ENCODE results near the gene RAB10. TPM values are rescaled to one million over a fixed set of nuclear protein-coding genes. Genes with fewer than 3 reads are reported as not detected.

Gene RAB10
- total RNA-seq, 1 experiment from 2014 or later = 130 TPM

DNA sequence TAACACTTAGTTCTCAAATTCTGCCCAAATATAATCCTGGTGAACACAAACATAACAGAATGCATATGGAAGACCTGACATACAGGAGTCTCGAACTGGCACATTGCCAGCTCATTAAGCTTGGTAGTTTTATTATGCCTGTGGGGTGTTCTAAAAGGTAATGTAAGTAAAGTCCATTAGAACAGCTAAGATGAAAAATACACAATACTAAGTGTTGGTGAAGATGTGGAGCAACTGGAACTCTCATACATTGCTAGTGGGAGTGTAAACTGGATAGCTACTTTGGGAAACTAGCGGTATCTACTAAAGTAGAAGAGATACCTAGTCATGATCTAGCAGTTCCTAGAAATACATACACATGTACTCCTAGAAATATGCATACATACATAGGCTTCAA, 24.3 kb upstream of the RAB10 start:
- Histone ChIP-seq H4K5ac (ENCODE audit: insufficient read length, low read depth, low read length) (no peak overlapping the region), H2BK20ac (ENCODE audit: low read depth, low read length, poor library complexity, severe bottlenecking) (no peak overlapping the region), H4K20me1 (ENCODE audit: control insufficient read depth, insufficient read depth, insufficient read length) (no peaks in the 10 kb centered on the region), H3K14ac (ENCODE audit: insufficient read depth, low read length) (no peak overlapping the region), H2AK5ac (ENCODE audit: insufficient read length, low read length) (no peak overlapping the region), H3T11ph (ENCODE audit: low read length) (no peak overlapping the region), H3K79me2 (ENCODE audit: insufficient read depth, low read length) (no peaks in the 10 kb centered on the region), H2BK12ac (ENCODE audit: insufficient read length, low read depth, low read length) (no peak overlapping the region), H2BK120ac (ENCODE audit: low read depth, low read length, poor library complexity, severe bottlenecking) (no peak overlapping the region), H2BK15ac (ENCODE audit: low read depth, low read length) (no peak overlapping the region), H3K56ac (ENCODE audit: insufficient read length, low read depth, low read length) (no peak overlapping the region), H3K27me3 (ENCODE audit: insufficient read depth, low read length) (no peaks in the 10 kb centered on the region), H3K23me2 (ENCODE audit: insufficient read length, low read depth, low read length, poor library complexity, severe bottlenecking) (no peaks in the 10 kb centered on the region), H3K4me2 (ENCODE audit: insufficient read depth, insufficient read length, low read length) (no peak overlapping the region), H3K9ac (ENCODE audit: extremely low read depth, insufficient read length, low read length) (no peak overlapping the region), H3K27ac (ENCODE audit: insufficient read length, low read depth, low read length) (no peak overlapping the region), H4K91ac (ENCODE audit: insufficient read length, low read depth, low read length) (no peak overlapping the region), H3K23ac (ENCODE audit: insufficient read length, low read depth, low read length) (no peak overlapping the region), H2BK5ac (ENCODE audit: insufficient read length, low read length) (no peak overlapping the region), H3K18ac (ENCODE audit: insufficient read length, low read depth, low read length) (no peak overlapping the region), H3K4me1 (ENCODE audit: insufficient read depth, low read length) (0 out of 2 replicates have a peak, but pooled peaks cover 2% of the 10 kb centered on the region), H2AFZ (ENCODE audit: low read length) (no peak overlapping the region), H3K79me1 (ENCODE audit: insufficient read depth, low read depth, low read length, poor library complexity, severe bottlenecking) (no peaks in the 10 kb centered on the region), H4K8ac (replicated peaks; ENCODE audit: insufficient read length, low read depth, low read length) (no peak overlapping the region), H3K9me3 (ENCODE audit: control insufficient read depth, low read depth, low read length) (no peaks in the 10 kb centered on the region), H3K4ac (ENCODE audit: low read depth, low read length) (no peak overlapping the region)
- H3K4me1 Mint-ChIP-seq = peaks cover 18 to 24% of the 10 kb centered on the region in 2 experiments
- DNase-seq = no peak
- no CpG with 5 or more reads among the region's 2 CpGs for WGBS (ENCODE audit: extremely low coverage, insufficient read length, low lambda C conversion rate)
- no peak overlapping the region; a peak in 1 of 5 replicates for H3K4me3 Mint-ChIP-seq
- TF ChIP-seq, protein P1, sequence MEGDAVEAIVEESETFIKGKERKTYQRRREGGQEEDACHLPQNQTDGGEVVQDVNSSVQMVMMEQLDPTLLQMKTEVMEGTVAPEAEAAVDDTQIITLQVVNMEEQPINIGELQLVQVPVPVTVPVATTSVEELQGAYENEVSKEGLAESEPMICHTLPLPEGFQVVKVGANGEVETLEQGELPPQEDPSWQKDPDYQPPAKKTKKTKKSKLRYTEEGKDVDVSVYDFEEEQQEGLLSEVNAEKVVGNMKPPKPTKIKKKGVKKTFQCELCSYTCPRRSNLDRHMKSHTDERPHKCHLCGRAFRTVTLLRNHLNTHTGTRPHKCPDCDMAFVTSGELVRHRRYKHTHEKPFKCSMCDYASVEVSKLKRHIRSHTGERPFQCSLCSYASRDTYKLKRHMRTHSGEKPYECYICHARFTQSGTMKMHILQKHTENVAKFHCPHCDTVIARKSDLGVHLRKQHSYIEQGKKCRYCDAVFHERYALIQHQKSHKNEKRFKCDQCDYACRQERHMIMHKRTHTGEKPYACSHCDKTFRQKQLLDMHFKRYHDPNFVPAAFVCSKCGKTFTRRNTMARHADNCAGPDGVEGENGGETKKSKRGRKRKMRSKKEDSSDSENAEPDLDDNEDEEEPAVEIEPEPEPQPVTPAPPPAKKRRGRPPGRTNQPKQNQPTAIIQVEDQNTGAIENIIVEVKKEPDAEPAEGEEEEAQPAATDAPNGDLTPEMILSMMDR (conservative IDR thresholded peaks at IDR 0.05) = no peak
- no peak overlapping the region; a peak in 1 of 7 replicates for H3K27ac Mint-ChIP-seq
- peaks cover 0 to 5% of the 10 kb centered on the region in 2 experiments; a peak in 1 of 5 replicates for H3K9me3 Mint-ChIP-seq
- H3K36me3 Mint-ChIP-seq (ENCODE audit: insufficient read depth in 1 of 3, low read depth in 3 of 3) = no peaks in the 10 kb centered on the region
- H3K27me3 Mint-ChIP-seq (ENCODE audit: low read depth) = no peaks in the 10 kb centered on the region

All from H9 (cell line).